COLO829 (cell line): ENCODE measurements around the gene LRRC52.

ENCODE experiments used
- DNase-seq: peaks from one replicate; pipeline ENCODE4 v3.0.0; 2012; ENCODE audit warnings: low spot score

Gene LRRC52, protein sequence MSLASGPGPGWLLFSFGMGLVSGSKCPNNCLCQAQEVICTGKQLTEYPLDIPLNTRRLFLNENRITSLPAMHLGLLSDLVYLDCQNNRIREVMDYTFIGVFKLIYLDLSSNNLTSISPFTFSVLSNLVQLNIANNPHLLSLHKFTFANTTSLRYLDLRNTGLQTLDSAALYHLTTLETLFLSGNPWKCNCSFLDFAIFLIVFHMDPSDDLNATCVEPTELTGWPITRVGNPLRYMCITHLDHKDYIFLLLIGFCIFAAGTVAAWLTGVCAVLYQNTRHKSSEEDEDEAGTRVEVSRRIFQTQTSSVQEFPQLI

DNA sequence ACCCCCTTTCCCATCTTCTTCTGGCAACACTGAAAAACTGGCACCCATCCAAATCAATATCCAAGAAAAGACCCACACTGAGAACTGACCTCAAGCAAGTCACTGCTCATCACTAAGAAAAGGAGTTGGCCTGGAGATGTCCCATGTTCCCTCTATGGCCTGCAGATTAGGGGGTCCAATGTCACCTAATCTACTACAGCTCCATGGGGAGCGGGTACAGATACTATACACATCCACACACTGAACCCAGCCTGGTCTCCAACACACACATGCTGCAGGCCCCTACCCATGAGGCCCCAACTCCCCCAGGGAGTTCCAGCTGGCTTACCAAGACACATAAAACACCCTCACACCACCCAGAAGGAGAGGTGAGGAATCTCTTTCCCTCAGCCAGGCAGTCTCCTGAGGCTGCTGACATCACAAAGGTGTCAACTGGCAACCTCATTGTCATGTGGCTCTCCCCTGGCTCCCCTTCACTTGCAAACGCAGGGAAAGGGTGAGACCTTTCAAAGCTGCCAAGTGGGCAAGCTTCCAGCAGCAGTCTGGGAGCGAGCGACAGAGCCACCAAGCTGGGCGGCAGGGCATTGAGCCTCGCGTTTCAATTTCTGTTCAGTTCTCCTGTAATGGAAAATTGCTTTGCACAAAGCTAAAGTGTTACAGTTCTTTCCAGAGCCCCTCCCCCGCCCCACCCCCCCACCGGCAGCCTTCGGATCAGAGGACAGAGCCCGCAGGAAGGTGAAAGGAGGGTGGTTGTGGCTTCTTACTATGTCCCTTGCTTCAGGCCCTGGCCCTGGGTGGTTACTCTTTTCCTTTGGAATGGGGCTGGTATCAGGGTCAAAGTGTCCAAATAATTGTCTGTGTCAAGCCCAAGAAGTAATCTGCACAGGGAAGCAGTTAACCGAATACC, at the start of gene LRRC52:
Gene LRRC52 (plus strand): TSS at position 469 of the 907 bp plus-strand sequence. CDS start 297 bp downstream, at position 766.
- DNase-seq: no peak

DNA sequence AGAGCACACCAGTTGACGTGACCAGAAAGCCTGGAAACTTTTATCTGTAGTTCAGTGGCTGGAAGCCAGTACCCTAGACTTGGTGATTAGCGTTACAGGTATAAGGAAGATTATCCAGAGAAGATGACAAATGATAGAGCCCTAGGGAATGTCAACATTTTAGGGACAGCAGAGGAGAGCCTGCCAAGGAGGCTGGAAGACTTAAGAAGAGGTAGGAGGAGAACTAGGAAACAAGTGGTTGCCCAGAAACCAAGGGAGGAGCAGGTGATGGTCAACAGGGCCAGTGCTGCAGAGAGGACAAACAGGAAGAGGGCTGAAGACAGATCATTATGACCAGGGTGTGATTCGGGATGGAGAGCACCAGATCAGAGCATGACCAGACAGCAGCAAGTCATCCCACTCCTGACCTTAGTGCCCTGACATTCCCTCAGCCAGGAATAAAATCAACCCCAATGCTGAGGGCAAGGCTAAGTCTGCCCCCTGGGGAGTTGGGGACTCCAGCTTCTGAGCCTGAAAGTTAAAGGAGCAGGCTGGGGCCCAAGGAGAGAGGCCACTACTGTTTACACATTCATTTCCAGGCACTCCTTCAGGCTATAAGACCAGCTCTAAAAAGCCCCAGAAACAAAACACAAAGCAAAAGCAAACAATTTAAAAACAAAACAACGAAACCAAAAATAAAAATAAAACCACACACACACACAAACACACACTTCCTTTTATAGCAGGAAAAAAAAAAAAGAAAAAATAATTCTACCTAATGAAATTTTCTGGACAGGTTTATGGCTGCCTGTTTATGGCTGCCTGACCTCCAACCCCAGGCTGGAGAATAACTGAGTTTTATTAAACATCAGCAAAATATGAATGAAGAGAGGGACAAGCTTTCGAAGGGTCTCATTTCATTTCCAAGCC, 48.6 kb upstream of the LRRC52 start:
- no peak for DNase-seq

DNA sequence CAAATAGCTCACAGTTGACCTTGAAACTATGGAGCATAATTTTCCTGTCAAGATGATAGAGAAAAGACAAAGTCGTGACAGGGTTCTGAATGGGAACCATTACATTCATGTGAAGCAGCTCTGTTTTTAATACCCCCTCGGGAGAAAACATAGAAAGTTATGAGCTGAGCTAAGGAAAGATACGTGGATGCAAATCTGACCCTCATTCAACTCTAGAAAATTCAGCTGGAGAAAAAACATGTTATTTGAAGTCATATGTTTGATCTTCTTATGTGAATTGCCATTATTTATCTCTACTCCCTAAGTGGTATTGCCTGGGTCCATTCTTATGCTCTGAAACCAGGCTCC, 48.0 kb upstream of the LRRC52 start:
- DNase-seq: no peak

DNA sequence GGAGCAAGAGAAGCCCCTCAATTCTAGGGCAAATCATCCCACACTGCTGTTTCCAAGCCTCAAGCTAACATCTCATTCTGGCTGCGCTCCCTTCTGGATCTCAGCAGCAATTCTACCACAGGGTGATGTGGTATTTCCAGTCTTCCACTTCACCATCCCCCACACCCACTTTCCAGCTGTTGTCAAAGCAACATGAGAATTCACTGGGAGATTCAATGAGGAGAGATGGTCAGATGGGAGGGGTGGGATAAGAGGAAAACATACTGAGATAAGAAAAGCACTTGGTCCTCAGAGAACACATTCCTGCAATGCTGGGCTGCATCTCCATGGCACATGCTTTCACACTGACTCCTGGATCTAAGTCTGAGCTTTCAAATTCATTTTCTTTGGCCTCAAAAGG, 47.3 kb upstream of the LRRC52 start:
- no peak for DNase-seq

DNA sequence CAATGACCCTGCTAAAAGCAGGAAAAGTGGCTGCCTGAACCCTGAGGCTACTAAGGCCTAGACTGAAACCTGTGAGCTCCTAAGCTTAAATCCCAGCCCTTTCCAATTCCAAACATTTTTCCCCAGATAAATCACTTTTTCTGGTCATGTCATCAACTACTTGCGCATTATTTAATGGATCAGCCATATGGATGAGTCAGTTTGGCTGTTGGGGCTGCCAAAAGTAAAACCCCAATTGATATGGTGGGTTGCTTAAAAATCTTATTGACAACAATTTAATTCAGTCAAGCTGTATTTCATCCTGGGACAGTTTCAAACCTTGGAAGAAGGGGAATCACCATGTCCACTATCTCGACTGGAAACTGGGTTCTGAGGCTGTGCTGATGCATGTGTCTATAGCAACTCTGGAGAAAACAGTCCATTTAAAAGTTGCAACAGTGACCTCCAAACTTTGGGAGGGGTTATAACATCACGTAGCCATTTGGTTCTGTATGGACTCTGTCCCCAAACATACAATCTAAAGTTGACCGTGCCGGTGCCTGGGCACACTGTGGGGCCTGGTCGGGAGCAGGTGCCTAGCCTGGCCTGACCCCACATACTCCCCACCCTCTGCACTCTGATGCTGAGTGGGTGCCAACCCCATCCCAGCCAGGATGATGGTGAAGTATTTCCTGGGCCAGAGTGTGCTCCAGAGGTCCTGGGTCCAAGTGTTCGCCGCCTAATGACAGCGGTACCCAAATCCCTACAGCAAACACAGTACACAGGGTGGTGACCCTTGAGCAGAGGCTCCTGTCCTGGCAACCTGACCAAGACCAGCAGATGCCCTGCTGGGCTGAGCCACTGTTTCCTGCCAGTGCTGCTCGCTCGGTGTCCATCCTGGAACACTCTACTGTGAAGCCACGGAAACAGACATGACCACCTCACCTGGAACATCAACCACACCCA, 46.5 kb upstream of the LRRC52 start:
- DNase-seq: no peak

DNA sequence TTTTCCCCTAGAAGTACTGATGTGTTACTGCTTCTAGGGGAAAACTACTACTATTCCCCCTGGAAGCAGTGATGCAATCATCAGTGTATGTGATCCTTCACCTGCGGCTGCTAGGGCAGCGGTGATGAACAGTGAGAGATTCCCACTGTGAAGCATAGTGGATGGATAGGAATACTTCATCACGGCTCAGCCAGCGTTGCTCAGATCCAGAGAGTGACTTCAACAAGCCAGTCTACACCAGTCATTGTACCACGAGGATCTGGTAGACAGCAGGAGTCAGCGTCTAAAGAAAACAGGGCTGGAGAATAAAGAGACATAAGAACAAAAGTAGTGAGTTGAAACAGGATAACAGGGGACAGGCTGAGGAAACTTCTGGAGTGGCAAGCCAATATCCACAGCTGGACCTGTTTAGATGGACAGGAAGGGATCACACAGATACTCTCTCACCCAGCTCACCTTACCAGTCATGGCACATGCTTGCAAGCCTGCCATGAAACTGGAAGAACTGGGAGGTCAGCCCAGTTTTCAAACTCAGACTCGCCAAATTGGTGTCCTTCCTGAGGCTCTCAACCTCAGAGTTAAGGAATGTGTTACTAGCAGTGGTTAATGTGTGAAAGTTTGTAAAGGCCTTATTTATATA, 42.4 kb upstream of the LRRC52 start:
- DNase-seq: no peak

DNA sequence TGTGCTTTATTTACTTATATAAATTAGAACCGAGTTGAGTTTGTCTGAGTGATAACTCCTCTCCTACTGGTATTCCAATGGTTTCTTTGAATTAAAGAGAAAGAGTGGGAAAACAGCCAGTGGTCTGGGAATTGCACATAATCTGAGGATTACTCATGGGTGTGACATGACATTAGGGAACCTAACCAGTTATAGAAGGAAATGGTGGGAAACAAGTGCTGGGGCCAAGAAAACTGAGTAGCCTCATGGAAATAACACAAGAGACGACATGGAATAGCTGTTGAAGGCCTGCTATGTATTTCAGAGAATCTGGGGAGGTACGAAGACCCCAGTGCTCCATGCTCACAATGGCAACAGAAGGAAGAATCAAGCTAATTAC, 41.8 kb upstream of the LRRC52 start:
- DNase-seq: no peak

DNA sequence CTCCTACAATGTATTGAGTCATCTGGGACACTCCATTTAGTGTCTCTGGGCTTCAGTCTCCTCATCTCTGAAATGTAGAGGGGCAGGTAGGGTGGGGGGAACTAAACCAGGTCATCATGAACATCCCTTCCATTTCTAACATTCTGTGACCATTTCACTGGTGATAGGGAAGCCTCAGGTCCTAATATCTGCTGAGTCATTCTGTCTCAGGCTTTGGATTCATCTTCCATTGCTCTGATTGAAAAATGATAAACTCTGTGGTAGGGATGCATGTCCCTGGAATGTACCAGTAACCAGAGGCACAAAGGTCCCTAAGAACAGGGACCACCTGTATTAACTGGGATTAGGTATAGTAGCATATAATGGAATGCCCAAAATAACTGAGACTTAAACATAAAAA, 36.2 kb upstream of the LRRC52 start:
- DNase-seq: no peak

DNA sequence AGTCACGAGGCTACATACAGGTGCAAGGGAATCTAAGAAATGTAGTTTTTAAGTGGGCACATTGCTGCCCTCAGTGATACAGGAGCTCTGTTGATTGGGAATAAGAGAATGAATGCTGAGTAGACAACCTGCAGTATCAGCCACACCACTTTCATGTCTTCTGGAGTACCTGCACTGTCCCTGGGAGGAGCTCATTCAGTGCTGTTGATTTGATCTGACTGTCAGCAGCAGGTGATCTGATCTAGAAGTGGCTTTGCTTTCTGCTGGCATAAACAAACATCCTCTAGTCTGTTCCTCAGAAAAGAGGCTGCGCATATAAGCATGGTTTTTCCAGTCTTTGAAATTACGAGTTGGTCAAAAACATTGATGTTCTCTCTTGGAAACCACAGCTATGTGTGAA, 35.5 kb upstream of the LRRC52 start:
- DNase-seq: no peak

DNA sequence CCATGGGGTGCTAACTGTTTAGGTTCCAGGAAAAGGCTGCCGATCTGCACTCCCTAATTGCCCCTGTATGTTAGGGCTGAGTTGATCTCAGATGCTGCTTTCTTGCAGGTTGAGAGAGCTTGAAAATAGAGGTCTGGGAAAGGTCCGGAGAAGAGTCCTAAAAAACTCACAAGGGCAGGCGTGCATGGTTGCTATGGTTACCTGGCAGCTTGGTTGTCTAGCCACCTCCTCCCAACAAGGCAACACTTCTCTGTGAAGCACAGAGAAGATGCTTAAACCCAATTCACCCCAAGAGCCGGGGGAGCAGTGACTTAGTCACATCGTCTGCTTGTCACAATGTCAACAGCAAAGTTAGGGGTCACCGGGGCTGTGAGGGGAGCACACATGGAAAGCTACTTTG, 31.0 kb upstream of the LRRC52 start:
- no peak for DNase-seq

DNA sequence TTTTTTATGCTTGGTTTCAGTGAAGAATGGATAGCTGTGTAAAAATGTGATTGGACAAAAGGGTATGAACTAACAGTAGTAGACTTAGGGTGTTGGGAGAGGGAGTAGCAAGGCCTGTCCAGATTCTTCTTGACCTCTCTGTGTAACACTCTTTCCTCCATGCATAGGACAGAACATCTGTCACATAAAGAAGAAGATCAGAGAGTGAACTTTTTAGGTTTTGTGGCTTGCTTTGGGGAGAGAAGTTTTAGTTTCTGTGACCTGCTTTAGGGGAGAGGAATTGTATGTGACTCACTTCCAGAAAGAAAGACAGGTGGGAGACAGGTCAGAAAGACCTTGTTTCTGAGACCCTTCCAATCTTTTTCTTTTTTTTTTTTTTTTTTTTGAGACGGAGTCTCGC, 27.3 kb upstream of the LRRC52 start:
- DNase-seq: no peak

DNA sequence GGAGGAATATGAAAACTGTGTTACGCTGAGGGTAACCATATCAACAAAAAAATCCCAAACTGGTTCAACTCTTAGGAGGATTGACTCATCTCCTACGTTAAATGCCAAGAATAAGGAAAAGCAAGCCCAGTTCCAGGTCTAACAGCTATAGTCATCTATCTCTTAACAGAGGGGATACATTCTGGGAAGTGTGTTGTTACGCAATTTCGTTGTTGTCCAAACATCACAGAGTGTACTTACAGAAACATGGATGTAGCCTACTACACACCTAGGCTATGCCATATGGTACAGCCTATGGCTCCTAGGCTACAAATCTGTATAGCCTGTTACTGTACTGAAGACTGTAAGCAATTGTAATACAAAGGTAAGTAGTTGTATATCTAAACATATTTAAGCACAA, 23.2 kb upstream of the LRRC52 start:
- DNase-seq: no peak

DNA sequence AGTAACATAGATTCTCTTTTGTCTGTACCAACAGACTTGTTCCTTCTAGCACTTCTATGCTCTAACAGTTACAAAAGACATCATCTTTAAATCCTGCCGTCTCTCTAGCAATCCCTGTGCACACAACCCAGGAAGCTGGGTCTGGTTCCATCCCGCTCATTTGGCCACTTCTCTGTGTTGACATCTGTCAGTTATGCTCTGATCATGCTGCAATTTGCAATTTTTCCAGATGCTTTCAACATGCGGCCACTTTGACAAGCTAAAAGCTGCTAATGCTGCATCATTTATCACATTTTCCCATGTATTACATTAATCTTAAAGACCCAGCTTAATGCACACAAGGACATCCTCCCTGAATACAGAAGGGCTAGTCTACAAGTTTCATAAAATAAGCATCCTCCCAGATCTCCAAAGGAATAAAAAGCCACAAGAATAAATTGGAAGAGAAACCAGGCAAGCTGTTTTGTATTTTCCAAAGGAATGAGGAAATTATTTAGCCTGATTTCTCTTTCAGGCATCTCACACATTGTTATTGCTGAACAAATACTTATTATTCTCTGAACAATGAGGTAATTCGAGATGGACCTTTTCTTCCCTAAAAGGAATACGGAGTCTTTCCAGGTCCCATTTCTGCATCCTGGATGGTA, 19.0 kb upstream of the LRRC52 start:
- DNase-seq: no peak

DNA sequence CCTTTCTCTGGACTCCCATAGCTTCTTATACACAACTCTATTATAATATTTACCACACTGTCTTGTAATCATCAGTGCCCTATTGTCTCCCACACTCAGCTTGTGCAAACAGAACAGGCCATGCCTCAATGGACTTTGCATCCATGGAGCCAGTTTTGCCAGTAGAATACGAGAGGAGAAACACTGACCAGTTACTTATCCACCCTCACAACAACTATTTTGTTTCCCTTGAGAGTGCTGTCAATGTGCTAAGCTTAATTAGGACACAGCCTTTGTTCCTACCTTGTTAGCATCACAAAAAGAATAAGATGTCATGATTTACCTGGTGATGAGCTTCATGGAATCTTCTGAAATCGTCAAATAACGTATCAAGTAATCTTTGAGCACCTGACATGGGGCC, 18.1 kb upstream of the LRRC52 start:
- no peak for DNase-seq

DNA sequence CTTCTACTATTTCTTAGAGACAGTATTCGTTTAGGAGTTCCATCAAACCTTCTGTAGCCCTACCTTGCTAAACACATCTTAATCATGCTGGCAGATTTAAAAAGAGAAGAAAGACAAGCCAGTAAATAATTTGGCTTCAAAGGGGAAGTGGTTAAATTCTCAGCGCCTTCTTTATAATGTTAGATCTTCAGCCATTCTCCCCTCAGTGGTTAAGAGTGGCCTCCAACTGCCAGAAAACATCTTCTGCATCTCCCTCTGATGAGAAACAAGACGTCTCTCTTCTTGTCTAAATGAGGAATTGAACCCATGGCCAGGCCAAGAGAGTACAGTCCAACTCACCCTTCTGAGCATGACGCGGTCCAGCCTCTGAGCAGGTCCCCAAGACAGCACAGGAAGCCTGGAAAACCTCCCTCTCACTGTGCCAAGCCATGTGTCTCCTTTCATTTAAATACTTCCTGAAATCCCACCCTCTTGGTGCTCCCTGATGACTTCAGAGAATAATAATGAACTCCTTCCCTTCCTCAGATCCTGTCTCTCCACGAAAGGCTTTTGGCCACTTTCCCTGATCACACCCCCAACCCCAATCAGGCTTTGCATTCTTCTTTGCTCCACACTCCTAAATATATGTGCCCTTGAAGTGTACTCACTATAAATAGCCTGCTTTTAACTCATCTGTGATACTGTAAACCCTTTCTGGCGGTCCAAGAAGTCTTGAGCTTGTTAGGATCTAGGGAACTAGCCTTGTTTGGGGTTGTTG, 16.4 kb upstream of the LRRC52 start:
- DNase-seq: no peak

DNA sequence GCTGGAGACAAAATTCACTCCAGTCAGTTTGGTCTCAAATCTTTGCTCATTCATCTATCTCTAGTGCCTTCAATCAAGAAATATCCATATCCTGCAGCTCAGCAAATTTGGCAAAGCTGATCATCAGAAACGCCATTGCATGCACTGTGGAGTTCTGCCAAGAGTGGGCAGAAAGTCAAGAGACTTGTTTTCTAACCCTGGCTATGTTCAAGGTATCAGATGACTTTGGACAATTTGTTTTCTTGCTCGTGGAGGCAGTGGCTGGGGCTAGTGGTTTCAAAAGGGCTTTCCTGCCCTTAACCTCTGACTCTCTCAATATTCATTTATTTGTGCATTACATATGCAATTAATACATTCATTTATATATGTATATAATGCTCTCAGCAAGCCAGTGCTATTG, 12.8 kb upstream of the LRRC52 start:
- DNase-seq: no peak

DNA sequence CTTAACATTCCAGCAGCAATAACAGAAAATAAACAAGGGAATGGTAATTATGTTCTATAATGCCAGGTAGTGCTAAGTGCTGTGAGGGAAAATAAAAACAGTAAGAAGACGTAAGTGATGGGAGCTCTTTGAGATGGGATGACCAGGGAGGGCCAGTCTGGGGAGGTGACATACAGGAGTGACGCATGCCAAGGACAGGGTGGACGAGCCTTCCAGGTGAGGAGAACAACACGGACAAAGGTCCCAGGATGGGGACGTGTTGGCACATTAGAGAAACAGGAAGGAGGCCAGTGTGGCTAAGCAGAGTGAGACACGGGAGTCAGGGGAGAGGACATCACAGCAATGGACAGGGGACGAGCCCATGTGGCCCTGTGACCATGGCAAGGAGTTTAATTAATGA, 11.7 kb upstream of the LRRC52 start:
- DNase-seq: no peak

DNA sequence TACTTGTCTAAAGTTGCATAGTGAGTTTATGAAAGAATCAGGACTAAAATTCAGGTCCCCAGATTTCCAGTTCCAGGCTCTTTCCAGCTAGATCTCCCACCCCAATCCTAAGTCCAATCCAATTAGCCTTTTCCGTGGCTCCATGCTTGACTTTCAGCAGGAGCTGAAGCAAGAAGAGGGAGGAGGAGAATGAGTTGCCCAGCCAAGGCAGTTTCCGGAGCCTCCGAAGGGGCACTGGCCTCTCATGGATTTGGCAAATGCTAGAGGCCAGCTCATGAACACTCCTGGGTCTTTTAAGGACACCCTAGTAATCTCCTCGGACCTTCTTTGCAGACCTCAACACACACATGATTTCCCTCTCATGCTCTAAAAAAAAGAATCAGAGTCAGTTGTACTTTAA, 10.5 kb upstream of the LRRC52 start:
- no peak for DNase-seq

DNA sequence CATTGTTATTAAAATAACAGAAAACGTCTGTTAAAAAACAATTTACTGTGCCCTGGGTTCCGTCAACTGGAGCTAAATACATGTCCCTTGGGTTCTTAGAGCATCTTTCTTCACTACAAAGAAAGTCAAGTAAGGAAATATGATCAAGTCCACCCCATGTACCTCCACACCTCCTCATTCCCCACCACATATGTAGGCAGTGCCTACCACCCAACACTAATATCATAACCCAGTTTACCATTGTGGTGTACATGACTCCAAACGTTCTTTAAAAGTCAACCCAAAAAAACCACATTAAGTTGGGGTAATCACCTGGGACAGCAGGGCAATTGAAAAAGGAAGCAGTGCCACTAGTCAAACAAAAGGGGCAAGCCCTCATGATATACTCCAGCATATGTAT, 7.8 kb upstream of the LRRC52 start:
- DNase-seq: no peak
